Measurements from ENCODE around the gene B4GALNT4. TPM values are rescaled to one million over a fixed set of nuclear protein-coding genes. Genes with fewer than 3 reads are reported as not detected.
A peak's percentile ranks its signal among the peaks of the same experiment; 100 is the strongest.

Gene B4GALNT4
- total and polyA plus RNA-seq, 4 donors, result 0.15 to 0.42 (median 0.42) TPM; not detected in 1

DNA sequence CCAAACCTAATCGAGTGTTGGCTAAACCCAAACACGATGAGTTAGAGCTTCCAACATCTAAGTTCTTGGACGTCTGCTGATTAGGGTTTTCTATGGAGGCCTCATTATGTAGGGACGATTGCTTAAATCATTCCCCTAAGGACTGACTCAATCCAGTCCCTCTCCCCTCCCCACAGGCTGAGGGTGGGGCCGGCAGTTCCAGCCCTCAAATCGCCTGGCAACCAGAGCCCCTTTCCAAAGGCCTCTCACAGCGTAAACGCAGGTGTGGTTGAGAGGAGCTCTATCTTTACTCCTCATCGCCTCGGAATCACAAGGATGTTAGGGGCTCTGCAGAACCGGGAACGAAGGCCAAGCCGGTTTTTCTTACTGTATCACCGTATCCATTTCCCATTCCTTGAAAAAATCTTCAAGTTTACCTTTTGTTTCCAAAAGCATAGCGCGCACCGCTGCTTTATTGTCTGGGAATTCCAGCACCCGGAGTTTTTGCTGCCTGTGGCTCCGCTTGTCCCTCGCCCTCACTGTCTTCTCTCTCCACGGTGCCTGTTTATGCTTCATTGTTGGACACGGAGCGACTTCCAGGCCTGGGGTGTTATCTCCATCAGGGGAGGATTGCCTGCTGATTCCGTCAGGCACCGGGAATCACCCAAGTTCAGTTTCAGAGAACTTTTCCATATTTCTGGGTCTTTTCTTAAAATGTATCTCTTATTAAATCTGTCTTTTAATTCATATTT lies 34.9 kb upstream of the B4GALNT4 start:
- TF ChIP-seq HNF4A (conservative IDR thresholded peaks at IDR 0.05) (no peak), GABPA (IDR thresholded peaks at IDR 0.05 in 1 of 2, conservative IDR thresholded peaks at IDR 0.05 in 1 of 2) (no peak), EGR1 (IDR thresholded peaks at IDR 0.05; ENCODE audit: low read depth in 2 of 2) (no peak)
- TF ChIP-seq, protein P1, sequence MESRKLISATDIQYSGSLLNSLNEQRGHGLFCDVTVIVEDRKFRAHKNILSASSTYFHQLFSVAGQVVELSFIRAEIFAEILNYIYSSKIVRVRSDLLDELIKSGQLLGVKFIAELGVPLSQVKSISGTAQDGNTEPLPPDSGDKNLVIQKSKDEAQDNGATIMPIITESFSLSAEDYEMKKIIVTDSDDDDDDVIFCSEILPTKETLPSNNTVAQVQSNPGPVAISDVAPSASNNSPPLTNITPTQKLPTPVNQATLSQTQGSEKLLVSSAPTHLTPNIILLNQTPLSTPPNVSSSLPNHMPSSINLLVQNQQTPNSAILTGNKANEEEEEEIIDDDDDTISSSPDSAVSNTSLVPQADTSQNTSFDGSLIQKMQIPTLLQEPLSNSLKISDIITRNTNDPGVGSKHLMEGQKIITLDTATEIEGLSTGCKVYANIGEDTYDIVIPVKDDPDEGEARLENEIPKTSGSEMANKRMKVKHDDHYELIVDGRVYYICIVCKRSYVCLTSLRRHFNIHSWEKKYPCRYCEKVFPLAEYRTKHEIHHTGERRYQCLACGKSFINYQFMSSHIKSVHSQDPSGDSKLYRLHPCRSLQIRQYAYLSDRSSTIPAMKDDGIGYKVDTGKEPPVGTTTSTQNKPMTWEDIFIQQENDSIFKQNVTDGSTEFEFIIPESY (IDR thresholded peaks at IDR 0.05), result no peak
- TF ChIP-seq, protein P2, sequence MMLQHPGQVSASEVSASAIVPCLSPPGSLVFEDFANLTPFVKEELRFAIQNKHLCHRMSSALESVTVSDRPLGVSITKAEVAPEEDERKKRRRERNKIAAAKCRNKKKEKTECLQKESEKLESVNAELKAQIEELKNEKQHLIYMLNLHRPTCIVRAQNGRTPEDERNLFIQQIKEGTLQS (IDR thresholded peaks at IDR 0.05), result no peak

DNA sequence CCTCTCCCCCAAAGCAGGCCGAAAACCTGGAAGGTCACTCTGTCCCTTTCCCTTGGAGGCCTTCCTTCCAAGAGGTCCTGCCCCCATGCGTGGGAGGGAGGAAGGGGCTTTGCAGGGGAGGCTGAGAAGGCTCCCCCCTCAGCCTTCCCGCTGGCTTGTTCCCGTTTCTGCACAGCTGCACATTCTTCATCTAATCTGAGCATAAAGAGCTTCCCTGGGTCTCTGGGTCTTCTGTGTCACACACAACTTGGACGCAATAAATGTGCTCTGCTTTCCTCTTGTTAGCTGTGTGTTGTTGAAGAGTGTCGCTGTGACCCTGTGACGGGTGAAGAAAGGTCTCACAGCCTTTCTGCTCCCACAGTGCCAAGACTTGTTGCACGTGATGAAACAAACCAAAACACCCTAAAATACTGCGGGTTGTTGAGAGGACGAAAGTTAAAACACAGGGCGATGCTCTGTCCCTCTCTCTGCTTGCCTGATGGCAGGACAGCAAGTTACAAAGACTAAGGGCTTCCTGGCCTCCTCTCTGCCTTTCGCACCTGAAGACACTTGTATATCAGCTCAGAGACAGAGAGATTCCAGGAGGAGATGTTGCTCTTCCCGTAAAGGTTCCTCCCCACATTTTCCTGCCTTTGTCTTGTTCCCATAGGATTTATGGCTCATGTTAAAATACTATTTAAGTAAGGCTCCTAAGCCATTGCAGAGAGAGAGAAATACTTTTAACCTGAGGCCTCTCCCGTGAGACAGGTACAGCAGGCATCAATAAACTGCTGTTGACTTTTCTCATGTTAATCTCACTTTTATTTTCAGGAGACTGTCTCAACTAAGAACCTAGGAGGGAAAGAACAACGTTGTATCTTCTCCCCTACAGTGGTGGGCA lies 33.3 kb upstream of the B4GALNT4 start:
- no peaks in the 10 kb centered on the region for H3K36me3 ChIP-seq (ENCODE audit: control insufficient read depth in 4 of 4, insufficient read depth in 3 of 4, low read depth in 1 of 4, low read length in 3 of 4)
- no peak for DNase-seq (ENCODE audit: low spot score)
- TF ChIP-seq RXRA (IDR thresholded peaks at IDR 0.05) (peak; percentile 40 to 41), NR2F2 (IDR thresholded peaks at IDR 0.05) (peak; percentile 97), SP1 (IDR thresholded peaks at IDR 0.05) (peak; percentile 55), HNF4A (conservative IDR thresholded peaks at IDR 0.05) (no peak), FOXA2 (IDR thresholded peaks at IDR 0.05) (no peak), RAD21 (IDR thresholded peaks at IDR 0.05) (peak; percentile 4 to 37)
- TF ChIP-seq, protein P3, sequence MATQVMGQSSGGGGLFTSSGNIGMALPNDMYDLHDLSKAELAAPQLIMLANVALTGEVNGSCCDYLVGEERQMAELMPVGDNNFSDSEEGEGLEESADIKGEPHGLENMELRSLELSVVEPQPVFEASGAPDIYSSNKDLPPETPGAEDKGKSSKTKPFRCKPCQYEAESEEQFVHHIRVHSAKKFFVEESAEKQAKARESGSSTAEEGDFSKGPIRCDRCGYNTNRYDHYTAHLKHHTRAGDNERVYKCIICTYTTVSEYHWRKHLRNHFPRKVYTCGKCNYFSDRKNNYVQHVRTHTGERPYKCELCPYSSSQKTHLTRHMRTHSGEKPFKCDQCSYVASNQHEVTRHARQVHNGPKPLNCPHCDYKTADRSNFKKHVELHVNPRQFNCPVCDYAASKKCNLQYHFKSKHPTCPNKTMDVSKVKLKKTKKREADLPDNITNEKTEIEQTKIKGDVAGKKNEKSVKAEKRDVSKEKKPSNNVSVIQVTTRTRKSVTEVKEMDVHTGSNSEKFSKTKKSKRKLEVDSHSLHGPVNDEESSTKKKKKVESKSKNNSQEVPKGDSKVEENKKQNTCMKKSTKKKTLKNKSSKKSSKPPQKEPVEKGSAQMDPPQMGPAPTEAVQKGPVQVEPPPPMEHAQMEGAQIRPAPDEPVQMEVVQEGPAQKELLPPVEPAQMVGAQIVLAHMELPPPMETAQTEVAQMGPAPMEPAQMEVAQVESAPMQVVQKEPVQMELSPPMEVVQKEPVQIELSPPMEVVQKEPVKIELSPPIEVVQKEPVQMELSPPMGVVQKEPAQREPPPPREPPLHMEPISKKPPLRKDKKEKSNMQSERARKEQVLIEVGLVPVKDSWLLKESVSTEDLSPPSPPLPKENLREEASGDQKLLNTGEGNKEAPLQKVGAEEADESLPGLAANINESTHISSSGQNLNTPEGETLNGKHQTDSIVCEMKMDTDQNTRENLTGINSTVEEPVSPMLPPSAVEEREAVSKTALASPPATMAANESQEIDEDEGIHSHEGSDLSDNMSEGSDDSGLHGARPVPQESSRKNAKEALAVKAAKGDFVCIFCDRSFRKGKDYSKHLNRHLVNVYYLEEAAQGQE (IDR thresholded peaks at IDR 0.05), result peak; percentile 57
- H3K4me1 ChIP-seq (ENCODE audit: control insufficient read depth in 4 of 4, insufficient read depth in 4 of 4, low read length in 3 of 4), result peaks cover 0 to 3% (median 1%) of the 10 kb centered on the region in 4 donors
- no peak overlapping the region for H3K4me3 ChIP-seq (ENCODE audit: low read depth in 1 of 3, low read length in 3 of 3)
- H3K27ac ChIP-seq (ENCODE audit: low read depth in 1 of 2, low read length in 2 of 2), result peak overlapping the region; percentile 59 to 61
- WGBS, result 62% methylated on average over 15 of the region's 15 CpGs
- H3K9me3 ChIP-seq (ENCODE audit: control insufficient read depth in 4 of 4, low read length in 3 of 4), result no peaks in the 10 kb centered on the region
- no peaks in the 10 kb centered on the region for H3K27me3 ChIP-seq (ENCODE audit: control insufficient read depth in 4 of 4, insufficient read depth in 4 of 4, low read length in 3 of 4)
- H3K9ac ChIP-seq (ENCODE audit: low read depth in 1 of 2, low read length in 2 of 2), result peak overlapping the region in 1 of 2 donors; percentile 20

More for the DNA sequence above, 34.9 kb upstream of the B4GALNT4 start:
- no peaks in the 10 kb centered on the region for H3K9me3 ChIP-seq (ENCODE audit: control insufficient read depth in 4 of 4, low read length in 3 of 4)
- H3K27ac ChIP-seq (ENCODE audit: low read depth in 1 of 2, low read length in 2 of 2), result peak overlapping the region in 1 of 2 donors; percentile 31
- no peak overlapping the region for H3K9ac ChIP-seq (ENCODE audit: low read depth in 1 of 2, low read length in 2 of 2)
- no peak for DNase-seq (ENCODE audit: low spot score)
- H3K36me3 ChIP-seq (ENCODE audit: control insufficient read depth in 4 of 4, insufficient read depth in 3 of 4, low read depth in 1 of 4, low read length in 3 of 4), result no peaks in the 10 kb centered on the region
- H3K4me3 ChIP-seq (ENCODE audit: low read depth in 1 of 3, low read length in 3 of 3), result no peak overlapping the region
- H3K27me3 ChIP-seq (ENCODE audit: control insufficient read depth in 4 of 4, insufficient read depth in 4 of 4, low read length in 3 of 4), result no peaks in the 10 kb centered on the region
- H3K4me1 ChIP-seq (ENCODE audit: control insufficient read depth in 4 of 4, insufficient read depth in 4 of 4, low read length in 3 of 4), result peaks cover 0 to 3% (median 1%) of the 10 kb centered on the region in 4 donors
- 80% methylated on average over 25 of the region's 25 CpGs for WGBS
